Measurements from ENCODE around the gene KIF2C. TPM values are rescaled to one million over a fixed set of nuclear protein-coding genes. Genes with fewer than 3 reads are reported as not detected.
"Not testable (repeated sequence)": the region's sequence is repeated elsewhere in the genome, so short reads cannot be mapped to it uniquely, and the experiment has no call there.

Gene KIF2C
- polyA plus RNA-seq, 1 donor from 2014 or later = 1.5 TPM

GRCh38 chr1:44810101-44810761, 70.6 kb downstream of the KIF2C start:
- no peaks in the 10 kb centered on the region for H3K9me2 ChIP-seq (ENCODE audit: insufficient read depth, low read length)
- TF ChIP-seq RAD21 (conservative IDR thresholded peaks at IDR 0.05) (no peak), EP300 (conservative IDR thresholded peaks at IDR 0.05; ENCODE audit: poor library complexity, severe bottlenecking) (no peak), SMC3 (conservative IDR thresholded peaks at IDR 0.05; ENCODE audit: poor library complexity) (no peak), REST (IDR thresholded peaks at IDR 0.05; ENCODE audit: borderline replicate concordance) (no peak), MXI1 (conservative IDR thresholded peaks at IDR 0.05; ENCODE audit: poor library complexity, severe bottlenecking) (no peak), POLR2AphosphoS5 (IDR thresholded peaks at IDR 0.05) (no peak), CTCF (IDR thresholded peaks at IDR 0.05; ENCODE audit: poor library complexity, severe bottlenecking) (no peak)
- no peak overlapping the region for H3K4me3 ChIP-seq (ENCODE audit: low read length)
- no peaks in the 10 kb centered on the region for H3F3A ChIP-seq (ENCODE audit: insufficient read depth, low read length, poor library complexity, severe bottlenecking)
- no peak overlapping the region for H3K4me2 ChIP-seq (ENCODE audit: low read length)
- H2AFZ ChIP-seq (ENCODE audit: low read depth, low read length) = no peak overlapping the region
- H3K79me2 ChIP-seq (replicated peaks; ENCODE audit: insufficient read depth, low read length) = no peaks in the 10 kb centered on the region
- H3K27ac ChIP-seq (ENCODE audit: low read length) = no peak overlapping the region
- H3K27me3 ChIP-seq (ENCODE audit: insufficient read depth, low read depth, low read length) = no peaks in the 10 kb centered on the region
- H3K36me3 ChIP-seq (ENCODE audit: insufficient read depth, low read length) = no peaks in the 10 kb centered on the region
- H4K20me1 ChIP-seq (ENCODE audit: insufficient read depth) = no peaks in the 10 kb centered on the region
- H3K9me3 ChIP-seq (ENCODE audit: low read length) = no peaks in the 10 kb centered on the region
- H3K9ac ChIP-seq (ENCODE audit: low read length) = no peak overlapping the region

- not testable (repeated sequence) for H3K4me3 ChIP-seq (ENCODE audit: low read length); H4K20me1 ChIP-seq (ENCODE audit: insufficient read depth); H3K27ac ChIP-seq (ENCODE audit: low read length); H3K36me3 ChIP-seq (ENCODE audit: insufficient read depth, low read length); H2AFZ ChIP-seq (ENCODE audit: low read depth, low read length); H3K9ac ChIP-seq (ENCODE audit: low read length); H3K27me3 ChIP-seq (ENCODE audit: insufficient read depth, low read depth, low read length); H3K4me2 ChIP-seq (ENCODE audit: low read length); H3K9me2 ChIP-seq (ENCODE audit: insufficient read depth, low read length); H3K9me3 ChIP-seq (ENCODE audit: low read length); H3F3A ChIP-seq (ENCODE audit: insufficient read depth, low read length, poor library complexity, severe bottlenecking); H3K79me2 ChIP-seq (replicated peaks; ENCODE audit: insufficient read depth, low read length)
Observed at GRCh38 chr1:44810762-44811105, 71.1 kb downstream of the KIF2C start.

- TF ChIP-seq CTCF (IDR thresholded peaks at IDR 0.05; ENCODE audit: poor library complexity, severe bottlenecking) = no peak
- no peak for TF ChIP-seq RAD21 (conservative IDR thresholded peaks at IDR 0.05)
- no peak for TF ChIP-seq MXI1 (conservative IDR thresholded peaks at IDR 0.05; ENCODE audit: poor library complexity, severe bottlenecking)
- TF ChIP-seq EP300 (conservative IDR thresholded peaks at IDR 0.05; ENCODE audit: poor library complexity, severe bottlenecking) = no peak
- TF ChIP-seq TAF1 (IDR thresholded peaks at IDR 0.05; ENCODE audit: low read depth) = no peak
- no peak for TF ChIP-seq SMC3 (conservative IDR thresholded peaks at IDR 0.05; ENCODE audit: poor library complexity)
- no peak for TF ChIP-seq POLR2AphosphoS5 (IDR thresholded peaks at IDR 0.05)
- no peak for TF ChIP-seq REST (IDR thresholded peaks at IDR 0.05; ENCODE audit: borderline replicate concordance)
- no peak for TF ChIP-seq EZH2 (IDR thresholded peaks at IDR 0.05; ENCODE audit: borderline replicate concordance, insufficient read depth, low read length, poor library complexity, severe bottlenecking)
- Histone ChIP-seq H3K4me2 (ENCODE audit: low read length) (no peak overlapping the region), H3K27ac (ENCODE audit: low read length) (no peak overlapping the region), H3K4me3 (ENCODE audit: low read length) (no peak overlapping the region), H3K9me3 (ENCODE audit: low read length) (no peaks in the 10 kb centered on the region), H3F3A (ENCODE audit: insufficient read depth, low read length, poor library complexity, severe bottlenecking) (no peaks in the 10 kb centered on the region), H3K9me2 (ENCODE audit: insufficient read depth, low read length) (no peaks in the 10 kb centered on the region), H3K27me3 (ENCODE audit: insufficient read depth, low read depth, low read length) (no peaks in the 10 kb centered on the region), H2AFZ (ENCODE audit: low read depth, low read length) (no peak overlapping the region), H3K79me2 (replicated peaks; ENCODE audit: insufficient read depth, low read length) (no peaks in the 10 kb centered on the region), H3K9ac (ENCODE audit: low read length) (no peak overlapping the region), H3K36me3 (ENCODE audit: insufficient read depth, low read length) (no peaks in the 10 kb centered on the region), H4K20me1 (ENCODE audit: insufficient read depth) (no peaks in the 10 kb centered on the region)
Observed at GRCh38 chr1:44811234-44811633, 71.6 kb downstream of the KIF2C start.

Data from neural cell (in vitro differentiated cells).